Activated CD4-positive, alpha-beta T cell treated with anti-CD3 and anti-CD28 coated beads for 36 hours (primary cell): ENCODE measurements around the gene RAB5B. TPM values are rescaled to one million over a fixed set of nuclear protein-coding genes. Genes with fewer than 3 reads are reported as not detected.
A peak's percentile ranks its signal among the peaks of the same experiment; 100 is the strongest.

ENCODE experiments used
- ATAC-seq: fragments of 200-7000 bp; cut with Tn5 transposase; one replicate; pipeline ENCODE4 v1.10.0; 2021; ENCODE audit warnings: mild to moderate bottlenecking, moderate library complexity
- CTCF ChIA-PET: fragments of 350-600 bp; sonication (Branson Sonifier 250); formaldehyde crosslinking; loops from one replicate; lab custom pipeline; 2021; ENCODE audit warnings: antibody characterized with exemption; lab: Charles Lee
- POLR2A ChIA-PET: fragments of 350-600 bp; sonication (Branson Sonifier 250); formaldehyde crosslinking; loops from one replicate; lab custom pipeline; 2021; ENCODE audit warnings: antibody characterized with exemption, inconsistent platforms; lab: Charles Lee
- DNase-seq: peaks from one replicate; pipeline ENCODE4 v3.0.0-alpha.2; 2020
- H3K27ac Mint-ChIP-seq: one replicate; pipeline ENCODE4 v1.8.0; 2021; ENCODE audit warnings: mixed read lengths
- H3K27me3 Mint-ChIP-seq: one replicate; pipeline ENCODE4 v1.8.0; 2021; ENCODE audit warnings: mixed read lengths
- H3K36me3 Mint-ChIP-seq: one replicate; pipeline ENCODE4 v1.8.0; 2021; ENCODE audit warnings: low read depth, mixed read lengths
- H3K4me1 Mint-ChIP-seq: one replicate; pipeline ENCODE4 v1.8.0; 2021; ENCODE audit warnings: mixed read lengths
- H3K4me3 Mint-ChIP-seq: one replicate; pipeline ENCODE4 v1.8.0; 2021; ENCODE audit warnings: mild to moderate bottlenecking, moderate library complexity, mixed read lengths
- H3K9me3 Mint-ChIP-seq: one replicate; pipeline ENCODE4 v1.8.0; 2021; ENCODE audit warnings: low read depth, mixed read lengths
- intact Hi-C, 2 experiments: fragments of 100-400 bp; cut with DNase I in 1 of 2; cut with micrococcal nuclease in 1 of 2; formaldehyde crosslinking; loops; one replicate each; pipeline versions ENCODE4 v1.14.2 to v1.15.1; 2022 to 2024; cut with DNase I, micrococcal nuclease
- total RNA-seq, 2 experiments: library from RNA; stranded (reverse); gene quantifications; one replicate each; pipeline ENCODE4 v1.2.3, GENCODE V29; 2021

The RAB5B gene
- total RNA-seq, 2 experiments from 2014 or later: 33.2 to 35.1 TPM

DNA sequence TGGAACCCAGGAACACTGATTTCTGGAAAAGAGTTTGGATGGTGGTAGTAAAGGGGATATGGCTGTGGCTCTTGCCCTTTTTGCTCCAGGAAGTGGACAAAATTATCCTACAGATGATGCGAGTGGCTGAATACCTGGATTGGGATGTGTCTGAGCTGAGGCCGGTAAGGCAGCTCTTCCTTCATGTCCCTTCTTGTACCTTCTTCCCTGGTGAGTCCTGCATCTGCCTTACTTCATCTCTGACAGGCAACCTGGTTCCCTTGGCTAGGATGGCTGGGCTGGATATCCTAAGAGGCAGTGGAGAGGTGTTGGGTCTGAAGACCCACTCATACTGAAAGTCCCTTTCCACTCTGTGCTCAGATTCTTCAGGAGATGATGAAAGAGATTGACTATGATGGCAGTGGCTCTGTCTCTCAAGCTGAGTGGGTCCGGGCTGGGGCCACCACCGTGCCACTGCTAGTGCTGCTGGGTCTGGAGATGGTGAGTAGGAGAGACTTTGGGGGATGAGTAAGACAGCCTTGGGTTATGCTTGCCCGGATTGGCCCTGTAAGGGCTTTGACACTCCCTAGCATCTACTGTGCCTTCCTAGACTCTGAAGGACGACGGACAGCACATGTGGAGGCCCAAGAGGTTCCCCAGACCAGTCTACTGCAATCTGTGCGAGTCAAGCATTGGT lies 34.9 kb upstream of the RAB5B start:
- peak overlapping the region; percentile 88 for H3K27ac Mint-ChIP-seq
- DNase-seq (peak; percentile 71), ATAC-seq (peak; percentile 62)
- H3K4me3 Mint-ChIP-seq: no peak overlapping the region
- ChIA-PET POLR2A (interaction anchor here (1.0 to 1.4 kb wide), 2 partner anchors 35 to 196 kb away, joined by 3 read pairs; partner anchors contain the start of gene RAB5B), CTCF (interaction anchor here (0.6 to 5.8 kb wide), 32 partner anchors 8 to 697 kb away, joined by 3 to 69 read pairs (median 3); partner anchors contain the start of genes BLOC1S1, DGKA, ORMDL2 and PYM1)
- no peaks in the 10 kb centered on the region for H3K27me3 Mint-ChIP-seq
- no peaks in the 10 kb centered on the region for H3K9me3 Mint-ChIP-seq
- H3K4me1 Mint-ChIP-seq: peaks cover 80% of the 10 kb centered on the region
- intact Hi-C loops: loop anchor here (2.0 to 10.0 kb wide), 2 partner anchors 200 to 1146 kb away; partner anchors contain the start of gene NAB2 (in 1 of the 2)
- H3K36me3 Mint-ChIP-seq: peaks cover 85% of the 10 kb centered on the region

DNA sequence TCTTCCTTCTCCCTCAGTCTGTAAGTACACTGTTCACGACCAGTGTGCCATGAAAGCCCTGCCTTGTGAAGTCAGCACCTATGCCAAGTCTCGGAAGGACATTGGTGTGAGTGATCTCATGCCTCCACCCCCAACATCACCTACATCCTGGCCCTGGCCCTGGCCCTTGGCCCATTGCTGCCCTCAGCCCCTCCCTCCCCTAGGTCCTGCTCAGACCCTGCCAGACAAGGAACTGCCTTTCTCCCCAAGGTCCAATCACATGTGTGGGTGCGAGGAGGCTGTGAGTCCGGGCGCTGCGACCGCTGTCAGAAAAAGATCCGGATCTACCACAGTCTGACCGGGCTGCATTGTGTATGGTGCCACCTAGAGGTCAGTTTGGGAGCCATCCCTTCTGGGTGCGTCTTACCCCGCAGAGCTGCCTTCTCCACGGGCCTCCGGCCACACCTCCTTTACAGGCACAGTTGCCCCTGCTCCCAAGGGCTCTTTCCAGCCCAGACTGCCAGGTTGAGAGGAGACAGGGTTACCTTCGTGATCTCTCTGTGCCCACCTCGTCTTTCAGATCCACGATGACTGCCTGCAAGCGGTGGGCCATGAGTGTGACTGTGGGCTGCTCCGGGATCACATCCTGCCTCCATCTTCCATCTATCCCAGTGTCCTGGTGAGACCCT lies 33.7 kb upstream of the RAB5B start:
- DNase-seq (peak; percentile 90), ATAC-seq (peak; percentile 77)
- peak overlapping the region; percentile 58 for H3K27ac Mint-ChIP-seq
- H3K4me1 Mint-ChIP-seq: peaks cover 75% of the 10 kb centered on the region
- H3K4me3 Mint-ChIP-seq: peak overlapping the region; percentile 1
- ChIA-PET POLR2A (interaction anchor here (0.7 to 1.4 kb wide), 2 partner anchors 74 to 197 kb away, joined by 3 to 8 read pairs; no protein-coding TSS in a partner anchor), CTCF (interaction anchor here (0.5 to 5.8 kb wide), 37 partner anchors 10 to 696 kb away, joined by 3 to 69 read pairs (median 4); partner anchors contain the start of genes DGKA, DNAJC14, ESYT1 and ORMDL2)
- intact Hi-C loops: loop anchor here (1.0 to 2.0 kb wide), 5 partner anchors 8 to 202 kb away; partner anchors contain the start of genes DGKA (in 1 of the 2), GDF11 (in 1 of the 2) and PYM1 (in 1 of the 2)
- H3K36me3 Mint-ChIP-seq: peaks cover 86% of the 10 kb centered on the region
- no peaks in the 10 kb centered on the region for H3K27me3 Mint-ChIP-seq
- H3K9me3 Mint-ChIP-seq: no peaks in the 10 kb centered on the region

DNA sequence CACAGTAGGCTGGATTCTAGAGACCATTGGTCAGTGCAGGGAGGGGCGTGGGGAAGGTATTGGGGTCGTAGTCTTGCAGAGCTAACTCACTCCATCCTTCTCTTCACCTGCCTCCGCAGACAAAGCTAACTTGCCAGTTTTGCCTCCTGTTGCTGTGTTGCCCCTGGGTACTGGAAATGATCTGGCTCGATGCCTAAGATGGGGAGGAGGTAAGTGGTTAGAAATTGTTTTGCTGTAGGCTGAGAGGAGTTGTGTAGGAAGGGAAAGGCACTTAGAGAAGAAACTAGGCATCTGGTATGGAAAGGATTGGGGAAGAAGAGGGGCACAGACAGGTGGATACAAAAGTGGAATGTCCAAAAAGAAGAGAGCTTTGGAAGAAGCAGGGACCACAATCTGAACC lies 31.8 kb upstream of the RAB5B start:
- CTCF ChIA-PET: interaction anchor here (0.9 to 5.8 kb wide), 9 partner anchors 9 to 203 kb away, joined by 3 to 69 read pairs (median 4); partner anchors contain the start of genes ORMDL2, PYM1, RAB5B and SARNP
- peaks cover 90% of the 10 kb centered on the region for H3K36me3 Mint-ChIP-seq
- H3K4me3 Mint-ChIP-seq: no peak overlapping the region
- POLR2A ChIA-PET: no interaction called here
- peak overlapping the region; percentile 66 for H3K27ac Mint-ChIP-seq
- H3K27me3 Mint-ChIP-seq: no peaks in the 10 kb centered on the region
- peaks cover 73% of the 10 kb centered on the region for H3K4me1 Mint-ChIP-seq
- intact Hi-C loops: no loop called here
- H3K9me3 Mint-ChIP-seq: no peaks in the 10 kb centered on the region
- ATAC-seq (no peak), DNase-seq (no peak)

DNA sequence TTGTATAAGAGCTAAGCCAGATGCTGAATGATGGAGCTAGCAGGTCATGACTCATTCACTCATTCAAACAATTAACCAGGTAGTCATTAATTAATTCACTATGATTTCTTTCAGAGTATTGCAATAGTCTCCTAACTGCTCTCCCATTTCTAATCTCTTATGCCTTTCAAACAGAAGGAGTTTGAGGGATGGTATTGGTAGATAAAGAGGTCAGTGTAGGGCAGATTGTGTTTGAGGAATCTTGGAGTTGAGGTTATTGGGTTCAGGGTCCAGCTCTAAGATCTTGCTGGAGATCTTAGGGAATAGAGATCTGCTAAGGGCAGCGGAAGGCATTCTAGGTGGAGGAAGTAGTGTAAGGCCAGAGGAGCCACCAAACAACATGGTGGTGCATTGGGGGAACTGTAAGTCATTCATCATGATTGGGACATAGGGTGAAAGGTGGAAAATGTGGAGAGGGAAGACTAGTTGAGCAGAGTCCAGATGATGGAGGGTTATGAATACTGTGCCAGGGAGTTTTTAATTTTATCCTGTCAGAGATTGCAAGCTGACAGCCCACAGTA lies 31.2 kb upstream of the RAB5B start:
- intact Hi-C loops: no loop called here
- POLR2A ChIA-PET: no interaction called here
- Mint-ChIP-seq H3K4me1 (peaks cover 72% of the 10 kb centered on the region), H3K36me3 (peaks cover 89% of the 10 kb centered on the region), H3K4me3 (no peak overlapping the region), H3K9me3 (no peaks in the 10 kb centered on the region), H3K27me3 (no peaks in the 10 kb centered on the region), H3K27ac (peak overlapping the region; percentile 35)
- DNase-seq (no peak), ATAC-seq (no peak)
- CTCF ChIA-PET: interaction anchor here (0.9 to 5.8 kb wide), 9 partner anchors 9 to 204 kb away, joined by 3 to 69 read pairs (median 4); partner anchors contain the start of genes ORMDL2, PYM1, RAB5B and SARNP

DNA sequence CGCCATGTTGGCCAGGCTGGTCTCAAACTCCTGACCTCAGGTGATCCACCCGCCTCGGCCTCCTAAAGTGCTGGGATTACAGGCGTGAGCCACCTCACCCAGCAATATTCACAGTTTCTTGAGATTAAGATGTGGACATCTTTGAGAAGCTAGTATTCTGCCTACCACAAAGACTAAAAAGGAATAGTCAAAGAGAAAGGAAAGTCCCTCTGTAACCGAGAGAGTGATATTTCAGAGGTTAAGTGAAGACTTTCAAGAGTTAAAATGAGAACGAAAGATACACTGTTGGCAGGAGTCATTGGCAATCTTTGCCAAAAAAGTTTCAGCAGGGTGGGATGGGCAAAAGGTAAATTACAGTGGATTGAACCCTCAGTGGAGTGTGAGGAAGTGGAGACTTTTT lies 27.3 kb upstream of the RAB5B start:
- ChIA-PET POLR2A (no interaction called here), CTCF (interaction anchor here (0.8 to 2.1 kb wide), 4 partner anchors 10 to 191 kb away, joined by 3 to 5 read pairs (median 4); no protein-coding TSS in a partner anchor)
- Mint-ChIP-seq H3K4me1 (peaks cover 41% of the 10 kb centered on the region), H3K4me3 (no peak overlapping the region), H3K27me3 (no peaks in the 10 kb centered on the region), H3K36me3 (peaks cover 73% of the 10 kb centered on the region), H3K27ac (peak overlapping the region; percentile 89), H3K9me3 (no peaks in the 10 kb centered on the region)
- ATAC-seq (peak; percentile 83), DNase-seq (no peak)
- intact Hi-C loops: no loop called here

DNA sequence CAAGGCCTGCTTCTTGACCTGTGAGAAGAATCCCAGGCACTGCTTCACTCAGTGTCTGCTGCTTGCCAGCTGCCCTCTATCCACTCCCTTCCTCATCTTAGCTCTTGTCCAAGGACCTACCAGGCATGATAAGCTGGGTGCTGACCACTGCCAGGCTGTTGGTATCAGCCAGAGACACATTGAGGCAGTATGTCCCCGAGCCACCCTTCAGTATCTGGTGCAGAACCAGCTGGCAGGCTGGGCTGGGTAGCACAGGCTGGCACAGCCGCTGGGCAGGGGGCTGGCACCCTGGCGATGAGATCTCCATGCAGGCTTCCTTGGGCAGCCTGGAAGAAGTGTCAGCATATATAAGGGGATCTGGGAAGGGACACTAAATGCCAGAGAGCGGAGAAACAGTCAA lies 18.5 kb upstream of the RAB5B start:
- Mint-ChIP-seq H3K4me1 (peaks cover 18% of the 10 kb centered on the region), H3K27ac (no peak overlapping the region), H3K36me3 (peaks cover 45% of the 10 kb centered on the region), H3K4me3 (no peak overlapping the region), H3K9me3 (no peaks in the 10 kb centered on the region), H3K27me3 (no peaks in the 10 kb centered on the region)
- ATAC-seq (peak; percentile 4), DNase-seq (no peak)
- intact Hi-C loops: no loop called here
- POLR2A ChIA-PET: no interaction called here
- CTCF ChIA-PET: interaction anchor here (0.7 to 2.2 kb wide), 7 partner anchors 11 to 553 kb away, joined by 3 to 10 read pairs (median 3); partner anchors contain the start of gene RAB5B

DNA sequence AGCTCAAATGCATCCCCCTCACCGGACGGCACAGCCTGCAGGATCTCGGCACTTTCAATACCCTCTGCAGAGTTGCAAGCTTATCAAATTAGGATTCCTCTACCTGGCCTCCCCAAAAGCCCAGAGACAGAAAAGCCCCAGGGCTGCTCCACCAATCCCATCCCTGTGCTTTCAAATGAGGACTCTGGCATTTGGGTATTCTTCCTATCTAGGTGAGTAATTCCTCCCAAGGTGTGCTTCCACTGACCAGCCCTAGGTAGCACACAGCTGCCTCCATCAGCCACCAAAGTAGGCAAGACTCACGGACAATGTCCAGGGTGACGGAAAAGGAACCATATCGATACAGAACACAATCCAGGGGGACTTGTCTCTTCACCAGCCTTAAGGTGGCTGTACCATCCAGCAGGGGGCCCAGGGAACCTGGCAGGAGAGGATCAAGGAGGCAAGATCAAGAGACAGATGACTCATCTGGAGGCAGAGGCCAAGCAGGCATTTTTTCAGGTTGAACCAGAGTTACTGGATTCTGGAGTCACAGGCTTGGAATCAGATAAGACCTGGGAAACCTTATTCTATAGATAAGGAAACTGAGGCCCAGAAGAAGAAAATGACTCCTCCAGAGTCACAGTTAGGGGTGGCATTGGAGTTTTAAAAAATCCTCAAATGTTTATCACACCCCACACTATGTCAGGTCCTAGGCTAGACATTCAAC lies 17.9 kb upstream of the RAB5B start:
- intact Hi-C loops: no loop called here
- Mint-ChIP-seq H3K4me3 (no peak overlapping the region), H3K36me3 (peaks cover 43% of the 10 kb centered on the region), H3K27ac (no peak overlapping the region), H3K27me3 (no peaks in the 10 kb centered on the region), H3K4me1 (peaks cover 18% of the 10 kb centered on the region), H3K9me3 (no peaks in the 10 kb centered on the region)
- ChIA-PET POLR2A (interaction anchor here (0.6 to 0.9 kb wide), 3 partner anchors 18 to 102 kb away, joined by 3 read pairs; partner anchors contain the start of gene RAB5B), CTCF (interaction anchor here (0.7 to 2.2 kb wide), 10 partner anchors 9 to 552 kb away, joined by 3 to 10 read pairs (median 4); partner anchors contain the start of gene RAB5B)
- peak; percentile 76 for DNase-seq
- peak; percentile 75 for ATAC-seq

DNA sequence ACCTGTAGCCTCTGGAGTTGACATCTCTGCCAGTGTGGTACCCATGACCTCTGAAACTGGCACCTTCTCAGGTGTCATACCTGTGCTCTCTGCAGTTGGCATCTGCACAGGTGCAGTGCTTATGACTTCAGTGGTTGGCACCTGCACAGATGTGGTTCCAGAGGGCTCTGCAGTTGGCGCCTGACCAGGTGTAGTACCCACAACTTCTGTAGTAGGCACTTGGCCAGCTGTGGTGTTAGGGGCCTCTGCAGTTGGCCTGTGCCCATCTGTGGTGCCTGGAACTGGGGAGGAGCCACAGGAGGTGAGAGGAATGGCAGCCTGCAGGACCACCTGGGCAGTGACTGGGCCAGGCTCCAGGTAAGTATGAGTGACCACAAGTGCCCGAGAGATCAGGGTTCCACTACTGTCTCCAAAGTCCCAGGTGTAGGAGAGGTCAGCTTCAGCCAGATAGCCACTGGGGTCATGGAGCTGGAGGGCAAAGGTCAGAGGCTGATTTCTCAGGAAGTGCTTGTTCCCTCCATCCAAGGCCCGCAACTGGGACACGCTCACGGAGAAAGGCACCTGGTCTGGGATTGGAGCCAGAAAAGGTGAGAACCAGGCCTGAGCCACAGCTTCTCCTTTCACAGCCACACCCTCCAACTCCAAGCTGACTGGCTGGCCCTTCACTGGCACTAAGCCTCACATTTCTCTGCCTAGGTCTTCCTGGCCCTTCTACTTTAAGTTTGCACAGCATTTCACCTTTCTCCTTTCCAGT lies 16.6 kb upstream of the RAB5B start:
- Mint-ChIP-seq H3K4me1 (peaks cover 18% of the 10 kb centered on the region), H3K9me3 (no peaks in the 10 kb centered on the region), H3K27ac (peak overlapping the region; percentile 42), H3K27me3 (no peaks in the 10 kb centered on the region), H3K4me3 (no peak overlapping the region), H3K36me3 (peaks cover 30% of the 10 kb centered on the region)
- POLR2A ChIA-PET: interaction anchor here (0.6 to 0.9 kb wide), 2 partner anchors 17 to 104 kb away, joined by 3 read pairs; partner anchors contain the start of gene RAB5B
- CTCF ChIA-PET: interaction anchor here (0.6 to 1.4 kb wide), 5 partner anchors 10 to 1485 kb away, joined by 3 to 5 read pairs (median 4); no protein-coding TSS in a partner anchor
- ATAC-seq (no peak), DNase-seq (no peak)
- intact Hi-C loops: no loop called here

DNA sequence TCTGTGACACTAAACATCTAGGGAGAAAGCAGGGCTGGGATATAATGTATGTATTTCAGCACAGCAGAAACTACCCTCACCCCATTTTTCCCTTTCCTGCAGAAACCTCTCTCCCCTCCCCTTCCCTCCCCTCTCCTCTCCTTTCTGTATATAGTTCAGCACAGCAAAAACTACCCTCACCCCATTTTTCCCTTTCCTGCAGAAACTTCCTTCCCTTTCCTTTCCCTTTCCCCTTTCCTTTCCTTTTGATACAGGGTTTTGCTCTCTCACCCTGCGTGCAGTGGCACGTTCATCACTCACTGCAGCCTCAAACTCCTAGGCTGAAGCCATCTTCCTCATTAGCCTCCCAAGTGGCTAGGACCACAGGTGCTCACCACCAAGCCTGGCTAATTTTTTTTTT lies 10.1 kb upstream of the RAB5B start:
- Mint-ChIP-seq H3K9me3 (no peaks in the 10 kb centered on the region), H3K27ac (no peak overlapping the region), H3K4me1 (peaks cover 25% of the 10 kb centered on the region), H3K27me3 (no peaks in the 10 kb centered on the region), H3K4me3 (no peak overlapping the region), H3K36me3 (peaks cover 16% of the 10 kb centered on the region)
- no peak for DNase-seq
- CTCF ChIA-PET: no interaction called here
- no peak for ATAC-seq
- POLR2A ChIA-PET: no interaction called here
- intact Hi-C loops: no loop called here

DNA sequence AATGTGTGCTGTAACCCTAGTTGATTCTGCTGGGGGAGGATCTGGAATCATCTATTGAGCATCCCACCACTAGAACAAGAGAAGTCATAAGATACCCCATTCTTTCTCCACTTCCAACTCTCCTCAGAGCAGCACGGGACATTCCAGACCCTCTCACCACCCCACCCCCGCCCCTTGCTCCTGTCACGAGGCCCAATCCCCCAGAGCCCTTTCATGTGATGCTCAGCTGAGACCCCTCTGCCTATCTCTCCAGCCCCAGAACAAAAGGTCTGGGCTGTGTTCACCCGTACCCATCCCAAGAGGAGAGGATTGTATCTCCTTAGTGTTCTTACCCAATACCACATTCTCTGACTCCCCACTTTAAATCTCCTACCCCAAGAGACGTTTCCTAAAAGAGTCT lies 8.6 kb upstream of the RAB5B start:
- Mint-ChIP-seq H3K9me3 (no peaks in the 10 kb centered on the region), H3K27ac (no peak overlapping the region), H3K27me3 (no peaks in the 10 kb centered on the region), H3K4me1 (peaks cover 30% of the 10 kb centered on the region), H3K36me3 (peaks cover 23% of the 10 kb centered on the region), H3K4me3 (no peak overlapping the region)
- ATAC-seq: no peak
- ChIA-PET POLR2A (interaction anchor here (0.7 kb wide), 1 partner anchor 74 kb away, joined by 3 read pairs; no protein-coding TSS in a partner anchor), CTCF (interaction anchor here (1.6 kb wide), 1 partner anchor 226 kb away, joined by 3 read pairs; no protein-coding TSS in a partner anchor)
- DNase-seq: no peak
- intact Hi-C loops: no loop called here
